Measurements from ENCODE around the gene PLD5.
"Not testable (repeated sequence)": the region's sequence is repeated elsewhere in the genome, so short reads cannot be mapped to it uniquely, and the experiment has no call there.

The PLD5 gene

DNA sequence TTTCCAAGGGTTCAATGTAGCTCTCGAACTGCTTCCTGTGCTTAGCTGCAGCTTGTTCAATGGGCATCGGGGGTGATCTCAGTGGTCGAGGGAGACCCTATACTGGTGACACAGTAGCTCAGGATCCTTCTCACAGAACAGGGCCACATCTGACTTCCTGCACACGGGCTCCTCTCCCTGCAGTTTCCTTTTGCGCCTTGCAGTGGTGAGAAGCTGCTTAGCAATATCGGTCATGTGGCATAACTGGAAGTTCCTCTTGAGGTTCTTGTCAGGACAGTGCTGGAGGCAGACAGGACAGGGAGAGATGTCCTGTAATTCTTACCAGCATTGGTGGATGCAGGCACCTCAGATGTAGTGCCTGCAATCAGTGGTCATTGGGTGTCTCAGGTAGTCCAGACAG is 385.1 kb downstream of the PLD5 start:
- DNase-seq = no peak

DNA sequence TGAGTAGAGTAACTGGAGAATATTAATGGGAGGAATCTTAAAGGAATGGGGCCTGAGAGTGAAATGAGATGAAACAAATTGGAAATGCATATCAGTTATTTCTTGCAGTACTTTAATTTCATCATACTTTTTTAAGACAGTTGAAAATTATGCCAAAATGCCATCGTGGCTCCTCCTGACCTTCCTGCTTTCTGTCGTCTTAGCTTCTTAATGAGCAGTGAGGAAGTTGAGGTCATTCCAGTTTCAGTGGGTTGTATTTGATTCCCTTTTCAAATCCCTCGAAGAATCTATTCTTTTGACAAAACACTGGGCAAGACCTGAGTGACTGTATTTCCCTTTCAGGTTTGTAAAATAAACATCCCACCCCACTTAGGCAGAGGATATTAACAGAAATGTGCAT is 390.7 kb downstream of the PLD5 start:
- DNase-seq = no peak

DNA sequence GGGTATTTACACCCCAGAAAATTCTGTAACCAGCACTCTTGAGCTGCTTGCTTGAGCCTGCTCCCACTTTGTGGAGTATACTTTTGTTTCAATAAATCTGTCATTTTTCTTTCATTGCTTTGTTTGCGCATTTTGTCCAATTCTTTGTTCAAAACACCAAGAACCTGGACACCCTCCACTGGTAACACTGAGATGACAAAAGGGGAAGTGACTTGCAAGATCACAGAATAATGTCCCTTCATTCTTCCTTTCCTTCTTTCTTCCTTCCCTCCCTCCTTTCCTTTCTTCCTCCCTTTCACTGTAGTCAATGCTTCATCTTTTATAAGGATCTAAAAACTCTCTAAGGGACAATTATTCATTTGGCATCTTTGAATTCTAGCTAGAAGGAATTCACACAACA is 391.1 kb downstream of the PLD5 start:
- DNase-seq = no peak

DNA sequence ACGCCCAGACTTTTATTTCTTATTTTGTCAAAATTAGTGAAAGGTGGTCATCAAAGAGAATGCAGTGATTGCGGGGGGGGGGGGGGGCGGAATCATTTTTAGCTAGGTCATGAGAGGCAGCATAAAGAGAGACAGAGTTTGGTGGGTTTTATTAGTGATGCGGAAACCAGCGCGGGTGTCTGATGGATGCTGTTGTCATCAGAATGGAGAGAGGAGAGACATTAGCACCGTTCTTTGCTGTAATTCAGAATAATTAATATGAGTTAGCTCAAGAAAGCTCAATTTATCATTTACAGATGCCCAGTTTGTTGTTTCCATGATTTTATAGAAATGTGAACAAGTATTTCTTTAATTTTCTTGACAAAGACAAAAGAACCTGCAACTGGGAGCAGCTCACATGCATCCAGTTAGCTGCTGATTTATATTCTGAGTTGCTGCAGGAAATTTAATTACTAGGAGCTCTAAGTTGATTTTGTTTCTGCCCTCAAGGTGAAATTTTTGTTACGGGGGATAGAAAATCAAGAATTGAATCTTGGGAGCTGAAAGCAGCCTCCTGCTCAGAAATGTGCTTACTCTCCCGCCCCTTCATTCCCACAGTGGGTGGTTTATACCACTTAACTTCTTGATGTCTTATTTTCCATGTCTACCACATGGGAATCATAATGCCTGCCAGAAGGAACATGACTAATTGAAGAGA is 392.2 kb downstream of the PLD5 start:
- no peak for DNase-seq

DNA sequence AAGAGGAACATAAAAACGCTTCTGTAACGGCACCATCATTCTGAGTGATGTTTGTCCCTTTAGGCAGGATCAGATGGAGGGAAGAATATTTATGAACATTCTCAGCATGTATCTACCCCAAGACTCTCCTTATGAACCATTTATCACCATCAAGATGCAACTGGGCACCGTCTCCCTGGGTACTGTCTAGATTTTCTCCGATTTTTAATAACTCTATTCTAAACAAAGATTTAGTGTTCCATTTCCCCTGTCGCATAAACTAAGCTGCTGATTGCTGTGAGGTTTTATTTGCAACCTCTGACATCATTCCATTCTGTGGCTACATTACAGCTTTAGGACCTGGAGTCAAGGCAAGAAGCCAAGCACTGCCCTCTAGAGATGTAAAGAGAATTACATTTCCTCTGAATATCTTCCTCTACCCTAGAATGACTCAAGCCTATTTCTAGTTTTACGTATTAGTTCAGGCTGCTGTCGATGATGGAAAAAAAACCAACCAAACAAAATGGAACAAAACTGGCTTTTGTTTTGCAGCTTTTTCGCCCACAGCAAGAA is 395.5 kb downstream of the PLD5 start:
- DNase-seq = no peak

DNA sequence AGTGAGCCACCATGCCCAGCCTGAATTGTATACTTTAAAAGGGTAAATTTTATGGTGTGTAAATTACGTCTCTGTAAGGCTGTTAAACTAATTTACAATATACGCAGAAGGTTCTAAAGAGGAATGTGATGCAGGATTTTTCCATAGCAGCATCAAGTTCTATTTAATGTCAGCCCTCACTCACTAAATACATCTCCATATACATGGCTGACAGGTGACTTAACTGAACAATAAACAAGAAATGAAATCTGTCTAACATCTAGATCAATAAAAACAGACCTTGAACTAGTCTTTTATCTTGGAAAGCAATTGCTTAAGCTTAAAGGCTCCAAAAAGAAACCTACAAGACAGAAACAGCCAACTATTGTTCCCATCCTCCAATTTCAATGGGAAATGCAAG is 404.1 kb downstream of the PLD5 start:
- DNase-seq = no peak

DNA sequence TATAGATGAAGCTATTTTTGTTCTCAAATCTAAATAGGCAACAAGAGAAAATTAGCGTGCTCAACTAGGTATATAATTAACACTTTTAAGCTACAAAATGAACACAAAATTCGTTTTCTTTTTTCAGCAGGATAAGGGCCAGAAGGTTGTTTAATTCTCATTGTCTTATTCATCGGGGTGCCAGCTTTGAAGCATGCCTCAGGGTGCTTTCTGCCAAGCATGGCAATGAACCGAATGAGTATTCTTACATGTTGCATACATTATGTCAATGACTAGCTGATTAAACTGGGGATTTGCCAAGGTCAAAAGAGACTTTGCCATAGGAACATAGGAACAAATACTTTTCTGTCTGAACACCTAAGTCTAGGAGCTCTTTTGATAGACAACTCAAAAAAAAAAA is 423.6 kb downstream of the PLD5 start:
- DNase-seq = no peak

DNA sequence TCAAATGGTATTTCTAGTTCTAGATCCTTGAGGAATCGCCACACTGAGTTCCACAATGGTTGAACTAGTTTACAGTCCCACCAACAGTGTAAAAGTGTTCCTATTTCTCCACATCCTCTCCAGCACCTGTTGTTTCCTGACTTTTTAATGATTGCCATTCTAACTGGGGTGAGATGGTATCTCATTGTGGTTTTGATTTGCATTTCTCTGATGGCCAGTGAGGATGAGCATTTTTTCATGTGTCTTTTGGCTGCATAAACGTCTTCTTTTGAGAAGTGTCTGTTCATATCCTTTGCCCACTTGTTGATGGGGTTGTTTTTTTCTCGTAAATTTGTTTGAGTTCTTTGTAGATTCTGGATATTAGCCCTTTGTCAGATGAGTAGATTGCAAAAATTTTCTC is 427.2 kb downstream of the PLD5 start:
- not testable (repeated sequence) for DNase-seq

DNA sequence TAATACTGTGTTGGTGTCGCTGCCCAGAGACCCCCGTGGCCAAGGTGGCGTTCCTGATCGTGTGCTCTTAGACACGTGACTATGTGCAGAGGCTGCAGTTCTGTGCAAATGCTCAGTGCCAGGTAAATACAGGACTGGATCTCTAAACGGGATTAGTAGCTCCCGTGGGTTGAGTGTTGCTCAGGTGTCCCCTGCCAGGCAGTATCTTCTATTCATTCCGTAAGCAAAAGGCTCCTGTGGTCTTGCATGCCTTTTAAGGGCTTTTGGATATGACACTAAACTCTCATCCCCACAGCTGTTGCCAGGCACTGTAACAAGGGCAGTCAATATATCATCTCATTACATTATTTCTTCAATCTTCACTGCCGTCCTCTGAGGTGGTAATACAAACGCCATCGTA is 431.4 kb downstream of the PLD5 start:
- no peak for DNase-seq

DNA sequence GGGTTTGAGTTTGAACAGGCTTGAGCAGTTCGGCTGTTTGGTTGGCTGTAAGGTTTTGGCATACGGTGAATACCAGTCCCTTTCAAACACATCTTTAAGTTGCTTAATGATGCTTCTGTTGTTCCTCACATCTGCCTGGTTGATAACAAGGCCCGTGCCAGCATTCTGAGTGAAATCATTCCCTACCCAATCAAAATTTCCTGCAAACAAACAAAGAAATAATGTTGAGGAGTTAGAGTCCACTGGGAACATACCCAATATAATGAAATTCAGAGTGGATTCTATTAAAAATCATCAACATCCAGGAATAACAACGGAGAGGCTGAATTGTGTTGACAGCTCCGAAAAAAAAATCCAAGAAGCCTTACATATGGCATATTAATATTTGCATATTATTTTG is 434.6 kb downstream of the PLD5 start:
- no peak for DNase-seq

DNA sequence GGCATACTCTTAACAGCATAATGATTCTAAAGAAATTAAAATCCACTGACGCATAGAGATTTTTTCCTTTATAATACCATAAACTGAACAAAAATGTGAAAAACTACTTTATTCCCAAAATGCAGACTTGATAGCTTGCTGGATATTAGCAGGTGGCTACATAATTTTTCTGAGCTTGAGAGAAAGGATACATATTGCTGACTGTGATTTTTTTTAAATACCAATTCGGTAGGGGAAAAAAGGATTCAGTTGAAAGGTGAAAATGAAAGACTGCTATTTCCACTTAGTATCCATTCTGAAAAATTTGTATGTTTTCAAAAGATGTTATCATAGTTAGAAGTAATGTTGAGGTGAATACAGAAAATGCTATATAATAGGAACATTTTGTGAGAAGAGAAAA is 435.6 kb downstream of the PLD5 start:
- no peak for DNase-seq

DNA sequence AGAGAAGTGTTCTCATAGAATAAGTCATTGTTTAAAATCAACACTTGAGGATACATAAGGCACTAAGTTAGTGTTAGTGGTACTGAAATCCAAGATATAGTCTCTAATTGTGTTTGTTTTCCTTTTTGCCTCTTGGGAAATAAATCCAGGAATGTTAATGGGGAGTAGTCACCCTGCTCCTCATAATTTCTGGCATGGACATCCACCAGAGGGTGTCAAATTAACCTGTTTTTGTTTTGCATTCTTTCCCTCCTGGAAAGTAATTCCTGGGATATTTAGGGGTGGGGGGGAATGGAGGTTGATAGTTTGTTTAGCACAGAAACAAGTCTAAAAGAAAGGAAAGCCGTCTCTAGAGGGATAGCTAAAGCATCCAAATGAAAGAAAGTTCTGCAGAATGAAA is 437.8 kb downstream of the PLD5 start:
- DNase-seq = no peak

DNA sequence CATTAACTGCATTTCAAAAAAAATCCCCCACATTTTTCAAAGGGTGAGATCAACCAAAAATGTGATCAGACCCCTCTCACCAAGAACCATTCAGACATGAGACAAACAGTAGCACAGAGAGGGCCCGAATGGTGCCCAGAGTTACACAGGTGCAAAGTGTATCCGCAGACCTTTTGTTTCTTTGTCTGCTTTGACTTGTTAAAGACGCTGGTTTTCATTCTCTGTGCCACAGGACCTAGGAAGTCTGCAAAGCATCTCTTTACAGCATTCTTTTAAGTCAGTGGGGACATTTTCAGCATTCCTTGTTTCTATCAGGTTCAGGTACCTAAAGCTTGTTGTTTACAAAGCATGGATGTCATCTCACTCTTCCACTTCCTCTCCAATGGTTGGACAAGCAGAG is 438.4 kb downstream of the PLD5 start:
- no peak for DNase-seq

DNA sequence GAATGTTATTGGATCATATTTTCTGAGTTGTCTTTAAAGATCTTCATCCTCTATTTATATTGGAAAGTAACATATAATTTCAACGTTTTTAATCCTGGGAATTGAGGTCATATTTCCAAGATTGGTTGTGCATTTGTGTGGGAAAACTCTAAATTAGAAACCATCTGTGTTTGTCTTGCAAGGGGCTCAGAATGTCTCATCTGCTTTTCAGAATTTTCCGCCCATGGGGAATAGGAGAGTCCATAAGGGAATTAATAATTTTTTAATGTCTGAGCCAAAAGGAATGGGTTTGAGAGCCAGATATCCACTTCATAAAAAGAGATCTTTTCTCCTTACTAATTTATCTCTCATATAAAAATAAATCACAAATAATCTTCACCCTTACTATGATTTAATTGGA is 440.8 kb downstream of the PLD5 start:
- no peak for DNase-seq

DNA sequence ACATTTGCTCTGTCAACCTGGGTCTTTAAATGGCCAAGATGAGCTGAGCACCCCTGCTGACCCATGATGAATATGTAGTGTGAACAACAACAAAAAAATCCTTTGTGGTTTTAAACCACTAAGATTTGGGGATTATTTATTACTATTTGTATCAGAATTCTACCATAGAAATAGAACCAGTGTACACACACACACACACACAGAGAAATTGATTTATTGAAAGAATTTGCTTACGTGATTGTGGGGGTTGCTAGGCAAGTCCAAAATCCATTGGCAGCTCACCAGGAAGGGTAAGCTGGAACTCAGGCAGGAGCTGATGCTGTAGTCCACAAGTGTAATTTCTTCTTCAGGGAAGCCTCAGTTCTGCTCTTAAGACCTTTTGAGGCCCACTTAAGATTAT is 443.1 kb downstream of the PLD5 start:
- DNase-seq = no peak

DNA sequence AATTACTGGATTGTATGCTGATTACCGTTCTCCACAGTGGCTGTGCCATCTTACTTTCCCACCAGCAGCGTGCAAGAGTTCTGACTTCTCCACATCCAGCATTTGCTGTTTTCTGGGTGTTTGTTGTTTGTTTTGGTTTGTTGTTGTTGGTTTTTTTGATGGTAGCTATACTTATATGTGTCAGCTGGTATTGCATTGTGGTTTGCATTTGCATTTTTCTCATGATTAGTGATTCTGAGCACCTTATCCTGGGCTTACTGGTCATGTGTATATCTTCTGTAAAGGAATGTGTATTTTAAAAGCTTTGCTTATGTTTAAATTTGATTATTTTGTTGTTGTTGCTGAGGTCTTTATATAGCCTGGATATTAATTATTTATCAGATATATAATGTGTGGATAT is 458.7 kb downstream of the PLD5 start:
- no peak for DNase-seq

DNA sequence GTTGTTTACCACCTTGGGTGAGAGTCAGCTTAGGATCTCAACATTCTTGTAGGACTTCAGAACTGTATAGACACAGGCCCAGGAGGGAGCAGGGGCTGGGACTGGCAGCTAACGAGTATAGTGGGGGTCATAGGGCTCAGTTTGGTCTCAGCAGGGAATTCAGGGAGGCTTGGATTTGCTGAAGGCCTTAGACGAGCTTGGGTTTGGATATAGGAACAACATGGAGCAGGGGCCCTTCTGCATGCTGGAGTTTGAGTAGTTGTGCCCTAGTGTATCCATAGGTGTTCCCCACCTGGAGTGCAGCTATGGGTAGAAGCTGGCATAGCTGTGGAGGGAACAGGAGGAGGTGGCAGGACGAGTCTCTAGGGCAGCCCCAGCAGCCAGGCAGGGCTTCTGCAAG is 462.2 kb downstream of the PLD5 start:
- no peak for DNase-seq

DNA sequence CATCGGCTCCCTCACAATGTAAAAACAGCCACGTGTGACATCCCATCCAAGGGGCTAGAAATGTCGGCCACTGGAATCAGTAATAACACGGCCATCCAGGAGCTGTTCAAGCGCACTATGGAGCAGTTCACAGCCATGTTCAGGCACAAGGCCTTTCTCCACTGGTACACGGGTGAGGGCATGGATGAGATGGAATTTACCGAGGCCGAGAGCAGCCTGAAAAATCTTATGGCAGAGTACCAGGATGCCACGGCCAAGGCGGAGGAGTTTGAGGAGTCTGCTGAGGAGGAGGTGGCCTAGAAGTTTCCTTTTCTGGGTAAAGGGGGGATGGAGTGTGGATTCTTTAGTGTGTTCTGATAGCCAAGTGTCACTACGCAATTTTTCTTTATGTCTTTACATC is 464.5 kb downstream of the PLD5 start:
- no peak for DNase-seq

DNA sequence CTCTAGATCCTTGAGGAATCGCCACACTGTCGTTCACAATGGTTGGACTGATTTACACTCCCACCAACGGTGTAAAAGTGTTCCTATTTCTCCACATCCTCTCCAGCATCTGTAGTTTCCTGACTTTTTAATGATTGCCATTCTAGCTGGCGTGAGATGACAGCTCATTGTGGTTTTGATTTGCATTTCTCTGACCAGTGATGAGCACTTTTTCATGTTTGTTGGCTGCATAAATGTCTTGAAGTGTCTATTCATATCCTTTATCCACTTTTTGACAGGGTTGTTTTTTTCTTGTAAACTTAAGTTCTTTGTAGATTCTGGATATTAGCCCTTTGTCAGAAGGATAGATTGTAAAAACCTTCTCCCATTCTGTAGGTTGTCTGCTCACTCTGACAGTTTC is 465.9 kb downstream of the PLD5 start:
- not testable (repeated sequence) for DNase-seq

DNA sequence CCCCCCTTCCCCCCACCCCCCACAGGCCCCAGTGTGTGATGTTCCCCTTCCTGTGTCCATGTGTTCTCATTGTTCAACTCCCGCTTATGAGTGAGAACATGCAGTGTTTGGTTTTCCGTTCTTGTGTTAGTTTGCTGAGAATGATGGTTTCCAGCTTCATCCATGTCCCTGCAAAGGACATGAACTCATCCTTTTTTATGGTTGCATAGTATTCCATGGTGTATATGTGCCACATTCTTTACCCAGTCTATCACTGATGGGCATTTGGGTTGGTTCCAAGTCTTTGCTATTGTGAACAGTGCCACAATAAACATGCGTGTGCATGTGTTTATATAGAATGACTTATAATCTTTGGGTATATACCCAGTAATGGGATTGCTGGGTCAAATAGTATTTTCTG is 466.3 kb downstream of the PLD5 start:
- not testable (repeated sequence) for DNase-seq

DNA sequence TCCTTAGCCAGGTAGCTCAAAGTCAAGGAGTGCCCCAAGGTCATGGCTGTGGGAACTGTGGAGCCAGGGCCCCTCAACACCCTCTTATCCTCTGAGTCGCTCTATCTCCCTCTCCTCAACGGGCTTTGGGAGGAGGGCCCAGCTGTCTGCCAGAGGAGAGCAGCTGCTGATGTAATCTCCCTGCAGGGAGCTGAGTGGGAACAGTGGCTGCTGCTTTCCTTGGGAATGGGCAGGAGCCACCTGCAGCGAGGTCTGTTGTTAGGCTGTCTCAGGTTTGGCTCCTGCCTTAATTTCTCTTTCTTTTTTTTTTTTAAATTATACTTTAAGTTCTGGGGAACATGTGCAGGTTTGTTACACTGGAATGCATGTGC is 466.8 kb downstream of the PLD5 start:
- DNase-seq = no peak

DNA sequence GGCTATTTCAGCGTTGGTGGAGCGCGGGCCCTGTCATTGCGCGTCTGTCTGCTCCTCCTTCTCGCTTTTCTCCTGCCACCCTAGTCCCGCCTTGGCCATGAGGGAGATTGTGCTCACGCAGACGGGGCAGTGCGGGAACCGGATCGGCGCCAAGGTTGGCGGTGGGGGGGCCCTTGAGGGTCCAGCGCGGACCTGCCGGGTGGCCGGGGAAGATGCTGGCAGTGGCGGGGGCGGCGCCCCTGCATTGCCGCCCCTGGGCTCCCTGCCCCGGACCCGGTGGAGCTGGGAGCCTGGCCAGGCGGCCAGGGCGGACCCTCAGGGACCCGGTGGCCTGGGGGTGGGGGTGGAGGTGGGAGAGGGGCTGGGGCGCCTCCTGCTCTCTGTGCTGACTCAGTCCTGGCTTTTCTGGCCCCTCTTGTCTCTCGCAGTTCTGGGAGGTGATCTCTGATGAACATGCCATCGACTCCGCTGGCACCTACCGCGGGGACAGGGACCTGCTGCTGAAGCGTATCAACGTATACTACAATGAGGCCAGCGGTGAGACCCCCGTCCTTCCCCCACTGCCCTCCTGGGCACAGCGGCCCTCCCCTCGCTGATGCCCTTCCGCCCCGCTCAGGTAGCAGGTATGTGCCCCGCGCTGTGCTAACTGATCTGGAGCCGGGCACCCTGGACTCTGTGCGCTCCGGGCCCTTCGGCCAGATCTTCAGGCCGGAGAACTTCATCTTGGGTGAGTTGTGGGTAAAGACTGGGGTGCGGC is 467.3 kb downstream of the PLD5 start:
- DNase-seq = no peak

DNA sequence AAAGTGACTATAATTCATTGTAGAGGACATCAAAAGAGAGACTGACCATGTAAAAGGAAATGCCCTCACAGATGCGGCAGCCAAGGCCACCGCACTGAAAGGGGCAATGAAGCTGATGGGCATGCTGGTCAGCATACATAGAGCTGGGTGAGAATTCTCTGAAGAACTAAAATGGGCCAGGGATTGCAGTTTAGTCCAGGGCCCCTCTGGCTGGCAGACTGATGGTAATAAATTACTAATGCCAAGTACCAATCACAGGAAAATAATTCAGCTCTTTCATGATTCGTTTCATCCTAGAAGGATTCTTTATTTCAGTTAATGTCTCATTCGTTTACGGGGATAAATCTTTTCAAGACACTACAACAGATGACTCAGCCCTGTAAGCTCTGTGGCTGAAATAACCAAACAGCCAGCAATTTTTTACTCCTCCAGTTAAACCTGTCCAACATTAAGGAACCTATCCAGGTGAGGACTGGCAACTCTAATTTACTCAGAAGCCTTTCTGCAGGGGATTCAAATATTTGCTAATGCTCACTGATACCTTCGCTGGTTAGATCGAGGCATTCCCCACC is 468.7 kb downstream of the PLD5 start:
- no peak for DNase-seq

DNA sequence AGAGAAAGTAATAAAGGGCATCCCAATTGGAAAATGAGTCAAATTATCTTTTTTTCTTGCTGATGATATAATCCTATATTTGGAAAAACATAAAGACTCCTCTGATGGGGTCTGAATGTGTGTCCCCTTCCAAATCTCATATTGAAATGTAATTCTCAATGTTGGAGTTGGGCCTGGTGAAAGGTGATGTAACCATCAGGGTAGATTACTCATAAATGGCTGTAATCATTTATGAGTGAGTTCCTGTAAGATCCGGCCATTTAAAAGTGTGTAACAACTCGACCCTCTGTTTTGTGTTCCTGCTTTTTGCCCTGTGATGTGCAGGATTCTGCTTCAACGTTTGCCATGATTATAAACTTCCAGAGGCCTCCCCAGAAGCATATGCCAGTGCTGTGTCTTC is 481.3 kb downstream of the PLD5 start:
- no peak for DNase-seq

Data from bone marrow (tissue), 2 donors.